HEK293 (cell line): Measurements from ENCODE around the gene MRPS5.
A peak's percentile ranks its signal among the peaks of the same experiment; 100 is the strongest.

Experiments
- CTCF ChIA-PET: fragments of 350-600 bp; formaldehyde crosslinking; extraction: SDS; loops from one replicate; lab custom pipeline; 2021; ENCODE audit warnings: antibody characterized with exemption; lab: Yijun Ruan, JAX
- POLR2A ChIA-PET: fragments of 300-600 bp; formaldehyde crosslinking; extraction: SDS; loops from one replicate; lab custom pipeline; 2020; ENCODE audit warnings: antibody characterized with exemption, inconsistent platforms; lab: Yijun Ruan, JAX
- H3K27ac ChIP-seq: fragments of 200-500 bp; sonication (Bioruptor generic); 2 replicates; pipeline ENCODE4 v1.5.1; 2014; ENCODE audit warnings: low read depth, low read length, control low read depth, inconsistent platforms; ENCODE audit errors: extremely low read depth
- H3K36me3 ChIP-seq, 2 experiments: fragments of 200-500 bp in 1 of 2; sonication (Bioruptor generic) in 1 of 2; 1 replicate in 1 of 2; 2 replicates in 1 of 2; pipeline ENCODE4 v1.5.1; 2014 to 2017; ENCODE audit warnings: inconsistent platforms in 2 of 2, low read length in 2 of 2; ENCODE audit not compliant: control insufficient read depth in 2 of 2, insufficient read depth in 1 of 2
- H3K4me1 ChIP-seq: fragments of 200-500 bp; sonication (Bioruptor generic); 2 replicates; pipeline ENCODE4 v1.5.1; 2014; ENCODE audit warnings: mild to moderate bottlenecking, low read length, inconsistent platforms; ENCODE audit not compliant: control insufficient read depth, insufficient read depth
- H3K4me3 ChIP-seq: 2 replicates; pipeline ENCODE4 v1.5.1; 2011; ENCODE audit warnings: low read depth, mild to moderate bottlenecking, control low read depth, low read length, moderate library complexity
- H3K9me3 ChIP-seq: fragments of 200-500 bp; sonication (Bioruptor generic); 2 replicates; pipeline ENCODE4 v1.5.1; 2014; ENCODE audit warnings: low read depth, low read length, inconsistent platforms; ENCODE audit not compliant: control insufficient read depth, insufficient read depth
- BCL11A ChIP-seq: fragments of 450-650 bp; formaldehyde crosslinking; IDR thresholded peaks from 2 replicates; pipeline ENCODE4 v1.5.1; 2016; ENCODE audit warnings: low read depth, missing biosample characterization, missing genetic modification characterization
- BCL6B ChIP-seq: fragments of 450-650 bp; formaldehyde crosslinking; IDR thresholded peaks from 2 replicates; pipeline ENCODE4 v1.5.1; 2017; ENCODE audit warnings: missing biosample characterization, missing genetic modification characterization
- HOXD13 ChIP-seq: sonication (generic); formaldehyde crosslinking; IDR thresholded peaks from 2 replicates; pipeline ENCODE4 v1.8.0; 2022; ENCODE audit warnings: missing genetic modification reagents, borderline replicate concordance
- KLF1 ChIP-seq: fragments of 450-650 bp; formaldehyde crosslinking; IDR thresholded peaks from 2 replicates; pipeline ENCODE4 v1.5.1; 2016; ENCODE audit warnings: missing biosample characterization, missing genetic modification characterization
- MEIS1 ChIP-seq: sonication (generic); formaldehyde crosslinking; IDR thresholded peaks from 2 replicates; pipeline ENCODE4 v1.8.1; 2022; ENCODE audit warnings: missing genetic modification reagents, mild to moderate bottlenecking, borderline replicate concordance
- SALL2 ChIP-seq: fragments of 450-650 bp; formaldehyde crosslinking; IDR thresholded peaks from 2 replicates; pipeline ENCODE4 v1.5.0; 2017; ENCODE audit warnings: missing biosample characterization, mild to moderate bottlenecking, missing genetic modification characterization, borderline replicate concordance
- TCF7L2 ChIP-seq: IDR thresholded peaks from 2 replicates; pipeline ENCODE4 v1.6.1; 2011; ENCODE audit warnings: low read depth, mild to moderate bottlenecking, inconsistent platforms, low read length, moderate library complexity, borderline replicate concordance
- TRIM28 ChIP-seq: IDR thresholded peaks from 2 replicates; pipeline ENCODE4 v1.6.1; 2011; ENCODE audit warnings: low read length, control low read depth, borderline replicate concordance
- YY2 ChIP-seq: fragments of 450-650 bp; formaldehyde crosslinking; IDR thresholded peaks from 2 replicates; pipeline ENCODE4 v1.5.1; 2016; ENCODE audit warnings: missing biosample characterization, missing genetic modification characterization
- ZBTB20 ChIP-seq: fragments of 450-650 bp; formaldehyde crosslinking; IDR thresholded peaks from 2 replicates; pipeline ENCODE4 v1.5.1; 2016; ENCODE audit warnings: missing biosample characterization, missing genetic modification characterization
- ZEB2 ChIP-seq: fragments of 450-650 bp; formaldehyde crosslinking; IDR thresholded peaks from 2 replicates; pipeline ENCODE4 v1.5.1; 2016; ENCODE audit warnings: missing biosample characterization, missing genetic modification characterization
- ZNF121 ChIP-seq: fragments of 450-650 bp; formaldehyde crosslinking; IDR thresholded peaks from 2 replicates; pipeline ENCODE4 v1.5.1; 2016; ENCODE audit warnings: missing biosample characterization, missing genetic modification characterization
- ZNF132 ChIP-seq: fragments of 450-650 bp; formaldehyde crosslinking; IDR thresholded peaks from 2 replicates; pipeline ENCODE4 v1.5.1; 2017; ENCODE audit warnings: missing biosample characterization, missing genetic modification characterization, borderline replicate concordance
- ZNF140 ChIP-seq: fragments of 450-650 bp; formaldehyde crosslinking; IDR thresholded peaks from 2 replicates; pipeline ENCODE4 v1.5.1; 2016; ENCODE audit warnings: missing biosample characterization, missing genetic modification characterization
- ZNF335 ChIP-seq: fragments of 450-650 bp; formaldehyde crosslinking; conservative IDR thresholded peaks from 2 replicates; pipeline ENCODE4 v1.5.1; 2016; ENCODE audit warnings: missing biosample characterization, missing genetic modification characterization
- ZNF341 ChIP-seq: fragments of 450-650 bp; formaldehyde crosslinking; IDR thresholded peaks from 2 replicates; pipeline ENCODE4; 2016; ENCODE audit warnings: low read depth, missing biosample characterization, missing genetic modification characterization
- ZNF416 ChIP-seq: fragments of 450-650 bp; formaldehyde crosslinking; IDR thresholded peaks from 2 replicates; pipeline ENCODE4 v1.5.1; 2016; ENCODE audit warnings: missing biosample characterization, missing genetic modification characterization
- ZNF521 ChIP-seq: fragments of 450-650 bp; formaldehyde crosslinking; IDR thresholded peaks from 2 replicates; pipeline ENCODE4 v1.5.1; 2017; ENCODE audit warnings: missing biosample characterization, mild to moderate bottlenecking, missing genetic modification characterization
- ZNF555 ChIP-seq: fragments of 450-650 bp; formaldehyde crosslinking; conservative IDR thresholded peaks from 2 replicates; pipeline ENCODE4 v1.5.1; 2017; ENCODE audit warnings: missing biosample characterization, mild to moderate bottlenecking, missing genetic modification characterization, inconsistent platforms
- ZNF623 ChIP-seq: fragments of 450-650 bp; formaldehyde crosslinking; IDR thresholded peaks from 2 replicates; pipeline ENCODE4 v1.5.1; 2016; ENCODE audit warnings: missing biosample characterization, missing genetic modification characterization
- ZNF837 ChIP-seq: fragments of 450-650 bp; formaldehyde crosslinking; IDR thresholded peaks from 2 replicates; pipeline ENCODE4 v1.5.1; 2016; ENCODE audit warnings: missing biosample characterization, missing genetic modification characterization
- TF ChIP-seq, protein P1 (sequence below): fragments of 450-650 bp; formaldehyde crosslinking; IDR thresholded peaks from 2 replicates; pipeline ENCODE4 v1.5.1; 2017; ENCODE audit warnings: missing biosample characterization, missing genetic modification characterization
- TF ChIP-seq, protein P2 (sequence below): fragments of 450-650 bp; formaldehyde crosslinking; IDR thresholded peaks from 2 replicates; pipeline ENCODE4 v1.5.1; 2017; ENCODE audit warnings: missing biosample characterization, missing genetic modification characterization
- TF ChIP-seq, protein P3 (sequence below): fragments of 450-650 bp; formaldehyde crosslinking; IDR thresholded peaks from 2 replicates; pipeline ENCODE4 v1.5.1; 2016; ENCODE audit warnings: missing biosample characterization, missing genetic modification characterization
- TF ChIP-seq, protein P4 (sequence below): fragments of 450-650 bp; formaldehyde crosslinking; IDR thresholded peaks from 2 replicates; pipeline ENCODE4 v1.5.1; 2016; ENCODE audit warnings: missing biosample characterization, missing genetic modification characterization
- TF ChIP-seq, protein P5 (sequence below): fragments of 450-650 bp; formaldehyde crosslinking; IDR thresholded peaks from 2 replicates; pipeline ENCODE4 v1.5.1; 2016; ENCODE audit warnings: missing biosample characterization, missing genetic modification characterization

Gene MRPS5

GRCh38 chr2:95121407-95122196 lies at the start of gene MRPS5:
MRPS5 (minus strand) TSS chr2:95121808; CDS start chr2:95121791, 17 bp downstream.
- POLR2A ChIA-PET, result interaction anchor here (0.6 to 2.1 kb wide), 11 partner anchors 11 to 52 kb away, joined by 3 to 9 read pairs (median 3); partner anchors contain the start of genes ZNF2 and ZNF514
- TF ChIP-seq ZNF837 (tag by site-specific recombination), result no peak
- TF ChIP-seq BCL11A (tag by site-specific recombination), result no peak
- TF ChIP-seq ZEB2 (tag by site-specific recombination), result 0 out of 2 replicates have a peak, but pooled peaks have one; percentile 30
- TF ChIP-seq ZNF140 (tag by site-specific recombination), result no peak
- TF ChIP-seq KLF1 (tag by site-specific recombination), result peak; percentile 55
- TF ChIP-seq ZNF341 (tag by site-specific recombination), result peak; percentile 42
- TF ChIP-seq YY2 (tag by site-specific recombination), result peak; percentile 92
- peak; percentile 98 for TF ChIP-seq ZNF335
- no peak for TF ChIP-seq BCL6B (tag by site-specific recombination)
- no peak for TF ChIP-seq ZNF623
- no peak for TF ChIP-seq ZBTB20 (tag by site-specific recombination)
- 0 out of 2 replicates have a peak, but pooled peaks have one; percentile 19 for TF ChIP-seq ZNF121 (tag by site-specific recombination)
- no peak for TF ChIP-seq ZNF132 (tag by site-specific recombination)
- TF ChIP-seq TRIM28, result no peak
- TF ChIP-seq, protein P1, sequence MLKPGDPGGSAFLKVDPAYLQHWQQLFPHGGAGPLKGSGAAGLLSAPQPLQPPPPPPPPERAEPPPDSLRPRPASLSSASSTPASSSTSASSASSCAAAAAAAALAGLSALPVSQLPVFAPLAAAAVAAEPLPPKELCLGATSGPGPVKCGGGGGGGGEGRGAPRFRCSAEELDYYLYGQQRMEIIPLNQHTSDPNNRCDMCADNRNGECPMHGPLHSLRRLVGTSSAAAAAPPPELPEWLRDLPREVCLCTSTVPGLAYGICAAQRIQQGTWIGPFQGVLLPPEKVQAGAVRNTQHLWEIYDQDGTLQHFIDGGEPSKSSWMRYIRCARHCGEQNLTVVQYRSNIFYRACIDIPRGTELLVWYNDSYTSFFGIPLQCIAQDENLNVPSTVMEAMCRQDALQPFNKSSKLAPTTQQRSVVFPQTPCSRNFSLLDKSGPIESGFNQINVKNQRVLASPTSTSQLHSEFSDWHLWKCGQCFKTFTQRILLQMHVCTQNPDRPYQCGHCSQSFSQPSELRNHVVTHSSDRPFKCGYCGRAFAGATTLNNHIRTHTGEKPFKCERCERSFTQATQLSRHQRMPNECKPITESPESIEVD (tag by site-specific recombination), result no peak
- TF ChIP-seq, protein P2, sequence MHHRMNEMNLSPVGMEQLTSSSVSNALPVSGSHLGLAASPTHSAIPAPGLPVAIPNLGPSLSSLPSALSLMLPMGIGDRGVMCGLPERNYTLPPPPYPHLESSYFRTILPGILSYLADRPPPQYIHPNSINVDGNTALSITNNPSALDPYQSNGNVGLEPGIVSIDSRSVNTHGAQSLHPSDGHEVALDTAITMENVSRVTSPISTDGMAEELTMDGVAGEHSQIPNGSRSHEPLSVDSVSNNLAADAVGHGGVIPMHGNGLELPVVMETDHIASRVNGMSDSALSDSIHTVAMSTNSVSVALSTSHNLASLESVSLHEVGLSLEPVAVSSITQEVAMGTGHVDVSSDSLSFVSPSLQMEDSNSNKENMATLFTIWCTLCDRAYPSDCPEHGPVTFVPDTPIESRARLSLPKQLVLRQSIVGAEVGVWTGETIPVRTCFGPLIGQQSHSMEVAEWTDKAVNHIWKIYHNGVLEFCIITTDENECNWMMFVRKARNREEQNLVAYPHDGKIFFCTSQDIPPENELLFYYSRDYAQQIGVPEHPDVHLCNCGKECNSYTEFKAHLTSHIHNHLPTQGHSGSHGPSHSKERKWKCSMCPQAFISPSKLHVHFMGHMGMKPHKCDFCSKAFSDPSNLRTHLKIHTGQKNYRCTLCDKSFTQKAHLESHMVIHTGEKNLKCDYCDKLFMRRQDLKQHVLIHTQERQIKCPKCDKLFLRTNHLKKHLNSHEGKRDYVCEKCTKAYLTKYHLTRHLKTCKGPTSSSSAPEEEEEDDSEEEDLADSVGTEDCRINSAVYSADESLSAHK (tag by site-specific recombination), result no peak
- no peak for TF ChIP-seq ZNF416
- TF ChIP-seq, protein P3, sequence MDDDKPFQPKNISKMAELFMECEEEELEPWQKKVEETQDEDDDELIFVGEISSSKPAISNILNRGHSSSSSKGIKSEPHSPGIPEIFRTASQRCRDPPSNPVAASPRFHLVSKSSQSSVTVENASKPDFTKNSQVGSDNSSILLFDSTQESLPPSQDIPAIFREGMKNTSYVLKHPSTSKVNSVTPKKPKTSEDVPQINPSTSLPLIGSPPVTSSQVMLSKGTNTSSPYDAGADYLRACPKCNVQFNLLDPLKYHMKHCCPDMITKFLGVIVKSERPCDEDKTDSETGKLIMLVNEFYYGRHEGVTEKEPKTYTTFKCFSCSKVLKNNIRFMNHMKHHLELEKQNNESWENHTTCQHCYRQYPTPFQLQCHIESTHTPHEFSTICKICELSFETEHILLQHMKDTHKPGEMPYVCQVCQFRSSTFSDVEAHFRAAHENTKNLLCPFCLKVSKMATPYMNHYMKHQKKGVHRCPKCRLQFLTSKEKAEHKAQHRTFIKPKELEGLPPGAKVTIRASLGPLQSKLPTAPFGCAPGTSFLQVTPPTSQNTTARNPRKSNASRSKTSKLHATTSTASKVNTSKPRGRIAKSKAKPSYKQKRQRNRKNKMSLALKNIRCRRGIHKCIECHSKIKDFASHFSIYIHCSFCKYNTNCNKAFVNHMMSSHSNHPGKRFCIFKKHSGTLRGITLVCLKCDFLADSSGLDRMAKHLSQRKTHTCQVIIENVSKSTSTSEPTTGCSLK (tag by site-specific recombination), result no peak
- no peak for TF ChIP-seq ZNF555 (tag by site-specific recombination)
- TF ChIP-seq, protein P4, sequence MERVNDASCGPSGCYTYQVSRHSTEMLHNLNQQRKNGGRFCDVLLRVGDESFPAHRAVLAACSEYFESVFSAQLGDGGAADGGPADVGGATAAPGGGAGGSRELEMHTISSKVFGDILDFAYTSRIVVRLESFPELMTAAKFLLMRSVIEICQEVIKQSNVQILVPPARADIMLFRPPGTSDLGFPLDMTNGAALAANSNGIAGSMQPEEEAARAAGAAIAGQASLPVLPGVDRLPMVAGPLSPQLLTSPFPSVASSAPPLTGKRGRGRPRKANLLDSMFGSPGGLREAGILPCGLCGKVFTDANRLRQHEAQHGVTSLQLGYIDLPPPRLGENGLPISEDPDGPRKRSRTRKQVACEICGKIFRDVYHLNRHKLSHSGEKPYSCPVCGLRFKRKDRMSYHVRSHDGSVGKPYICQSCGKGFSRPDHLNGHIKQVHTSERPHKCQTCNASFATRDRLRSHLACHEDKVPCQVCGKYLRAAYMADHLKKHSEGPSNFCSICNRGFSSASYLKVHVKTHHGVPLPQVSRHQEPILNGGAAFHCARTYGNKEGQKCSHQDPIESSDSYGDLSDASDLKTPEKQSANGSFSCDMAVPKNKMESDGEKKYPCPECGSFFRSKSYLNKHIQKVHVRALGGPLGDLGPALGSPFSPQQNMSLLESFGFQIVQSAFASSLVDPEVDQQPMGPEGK (tag by site-specific recombination), result peak; percentile 66
- TF ChIP-seq MEIS1 (CRISPR knock-in tag), result no peak
- TF ChIP-seq ZNF521 (tag by site-specific recombination), result no peak
- no peak for TF ChIP-seq HOXD13
- TF ChIP-seq SALL2, result no peak
- TF ChIP-seq TCF7L2, result no peak
- TF ChIP-seq, protein P5, sequence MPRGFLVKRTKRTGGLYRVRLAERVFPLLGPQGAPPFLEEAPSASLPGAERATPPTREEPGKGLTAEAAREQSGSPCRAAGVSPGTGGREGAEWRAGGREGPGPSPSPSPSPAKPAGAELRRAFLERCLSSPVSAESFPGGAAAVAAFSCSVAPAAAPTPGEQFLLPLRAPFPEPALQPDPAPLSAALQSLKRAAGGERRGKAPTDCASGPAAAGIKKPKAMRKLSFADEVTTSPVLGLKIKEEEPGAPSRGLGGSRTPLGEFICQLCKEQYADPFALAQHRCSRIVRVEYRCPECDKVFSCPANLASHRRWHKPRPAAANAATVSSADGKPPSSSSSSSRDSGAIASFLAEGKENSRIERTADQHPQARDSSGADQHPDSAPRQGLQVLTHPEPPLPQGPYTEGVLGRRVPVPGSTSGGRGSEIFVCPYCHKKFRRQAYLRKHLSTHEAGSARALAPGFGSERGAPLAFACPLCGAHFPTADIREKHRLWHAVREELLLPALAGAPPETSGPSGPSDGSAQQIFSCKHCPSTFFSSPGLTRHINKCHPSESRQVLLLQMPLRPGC (tag by site-specific recombination), result no peak

More at GRCh38 chr2:95121407-95122196, at the start of gene MRPS5:
- CTCF ChIA-PET, result interaction anchor here (0.9 to 2.7 kb wide), 4 partner anchors 15 to 166 kb away, joined by 3 to 8 read pairs (median 5); no protein-coding TSS in a partner anchor
- H3K9me3 ChIP-seq, result no peaks in the 10 kb centered on the region
- H3K4me3 ChIP-seq, result peak within 1 kb of the TSS; percentile 98
- peak within 1 kb of the TSS; percentile 76 for H3K27ac ChIP-seq
- H3K36me3 ChIP-seq, result peaks cover 2 to 15% of the 10 kb centered on the region in 2 experiments
- no peaks in the 10 kb centered on the region; the same call in 1 of the 2 replicates for H3K4me1 ChIP-seq
